Prostate gland (tissue), 2 donors: ENCODE results near the gene DCPS.

Experiments
- CTCF ChIP-seq, 4 experiments: fragments of 200-600 bp in 2 of 4; fragments of 450-650 bp in 2 of 4; sonication (generic) in 2 of 4; IDR thresholded peaks; 1 replicate in 3 of 4; 2 replicates in 1 of 4; pipeline ENCODE4 v1.5.1; 2016 to 2019; ENCODE audit warnings: antibody characterized with exemption in 4 of 4, mild to moderate bottlenecking in 2 of 4, moderate library complexity in 2 of 4
- POLR2A ChIP-seq: fragments of 450-650 bp; IDR thresholded peaks from one replicate; pipeline ENCODE4 v1.6.1; 2016; ENCODE audit warnings: antibody characterized with exemption, mild to moderate bottlenecking
- POLR2AphosphoS5 ChIP-seq: sonication (generic); formaldehyde crosslinking; IDR thresholded peaks from one replicate; pipeline ENCODE4 v1.6.1; 2017; ENCODE audit warnings: antibody characterized with exemption

DNA sequence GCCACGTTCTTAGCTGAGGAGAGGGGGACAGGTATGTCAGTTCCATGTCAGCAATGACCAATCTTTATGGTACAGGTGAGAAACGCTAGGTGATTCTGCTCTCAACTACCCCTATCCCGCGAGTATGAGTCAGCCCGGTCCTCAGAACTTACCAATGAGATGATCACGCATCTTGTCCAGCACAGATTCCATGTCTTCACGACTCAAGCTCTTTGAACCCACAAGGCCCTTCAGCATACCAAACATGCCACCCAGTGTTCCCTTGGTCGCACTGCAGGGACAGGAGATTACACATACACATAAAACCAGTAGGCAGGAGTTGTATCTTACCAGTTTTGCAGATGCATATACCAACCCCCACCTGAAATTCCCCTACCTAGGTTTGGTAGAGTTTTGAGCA, 38.0 kb upstream of the DCPS start:
- TF ChIP-seq CTCF (IDR thresholded peaks at IDR 0.05) (no peak), POLR2AphosphoS5 (no peak), POLR2A (no peak)
